GM10847 (cell line): Measurements from ENCODE around the gene RPLP1.

Source experiments
- POLR2A ChIP-seq: IDR thresholded peaks from 2 replicates; pipeline ENCODE4 v1.6.1; 2011; ENCODE audit not compliant: insufficient read length; ENCODE audit errors: extremely low read depth

Gene RPLP1

GRCh38 chr15:69474846-69475455 is 22.3 kb downstream of the RPLP1 start:
- no peak for TF ChIP-seq POLR2A

- TF ChIP-seq POLR2A: no peak
Observed at GRCh38 chr15:69475769-69476358, 23.2 kb downstream of the RPLP1 start.

- TF ChIP-seq POLR2A: no peak
Observed at GRCh38 chr15:69476704-69477473, 24.3 kb downstream of the RPLP1 start.

GRCh38 chr15:69478259-69478781 is 25.7 kb downstream of the RPLP1 start:
- no peak for TF ChIP-seq POLR2A

GRCh38 chr15:69479081-69479480 is 26.5 kb downstream of the RPLP1 start:
- no peak for TF ChIP-seq POLR2A

GRCh38 chr15:69479971-69480370 is 27.4 kb downstream of the RPLP1 start:
- no peak for TF ChIP-seq POLR2A

- no peak for TF ChIP-seq POLR2A
Observed at GRCh38 chr15:69480932-69481331, 28.3 kb downstream of the RPLP1 start.

GRCh38 chr15:69482686-69483256 is 30.2 kb downstream of the RPLP1 start:
- TF ChIP-seq POLR2A: no peak

GRCh38 chr15:69484837-69485236 is 32.2 kb downstream of the RPLP1 start:
- no peak for TF ChIP-seq POLR2A

- no peak for TF ChIP-seq POLR2A
Observed at GRCh38 chr15:69486481-69487110, 34.0 kb downstream of the RPLP1 start.

- no peak for TF ChIP-seq POLR2A
Observed at GRCh38 chr15:69489073-69489571, 36.5 kb downstream of the RPLP1 start.

- no peak for TF ChIP-seq POLR2A
Observed at GRCh38 chr15:69490356-69491037, 37.9 kb downstream of the RPLP1 start.

GRCh38 chr15:69491038-69491505 is 38.5 kb downstream of the RPLP1 start:
- no peak for TF ChIP-seq POLR2A

- TF ChIP-seq POLR2A: no peak
Observed at GRCh38 chr15:69493406-69493805, 40.8 kb downstream of the RPLP1 start.
